ENCODE measurements around the gene CDKN2C. TPM values are rescaled to one million over a fixed set of nuclear protein-coding genes. Genes with fewer than 3 reads are reported as not detected.

Gene CDKN2C
- total RNA-seq, 1 donor from 2014 or later: 3.3 TPM

GRCh38 chr1:50976890-50977574 is 7.0 kb downstream of the CDKN2C start:
- H3K36me3 Mint-ChIP-seq (ENCODE audit: low read depth): peaks cover 2% of the 10 kb centered on the region
- peak overlapping the region; percentile 56 for H3K27ac Mint-ChIP-seq
- H3K4me1 Mint-ChIP-seq: peaks cover 22% of the 10 kb centered on the region
- ATAC-seq (ENCODE audit: low read depth) (peak; percentile 72), DNase-seq (peak; percentile 28)
- no peaks in the 10 kb centered on the region for H3K9me3 Mint-ChIP-seq
- H3K27me3 Mint-ChIP-seq: peaks cover 18% of the 10 kb centered on the region
- ChIA-PET CTCF (interaction anchor here (1.2 kb wide), 2 partner anchors 9 to 792 kb away, joined by 3 to 5 read pairs; no protein-coding TSS in a partner anchor), POLR2A (interaction anchor here (0.6 to 4.3 kb wide), 4 partner anchors 8 to 1479 kb away, joined by 4 to 35 read pairs (median 16); partner anchors contain the start of gene FAF1)
- intact Hi-C loops (cut with micrococcal nuclease): loop anchor here (1.0 to 10.0 kb wide), 3 partner anchors 8 to 1728 kb away; partner anchors contain the start of gene DMRTA2
- no peak for TF ChIP-seq CTCF (IDR thresholded peaks at IDR 0.05)
- H3K4me3 Mint-ChIP-seq: peak overlapping the region; percentile 85

GRCh38 chr1:50977575-50978143 is 7.6 kb downstream of the CDKN2C start:
- ATAC-seq (ENCODE audit: low read depth) (peak; percentile 51), DNase-seq (peak; percentile 49)
- Mint-ChIP-seq H3K4me3 (peak overlapping the region; percentile 85), H3K27ac (no peak overlapping the region), H3K36me3 (ENCODE audit: low read depth) (peaks cover 2% of the 10 kb centered on the region), H3K27me3 (peaks cover 18% of the 10 kb centered on the region), H3K4me1 (peaks cover 22% of the 10 kb centered on the region), H3K9me3 (no peaks in the 10 kb centered on the region)
- TF ChIP-seq CTCF (IDR thresholded peaks at IDR 0.05): no peak
- ChIA-PET POLR2A (interaction anchor here (0.7 to 4.3 kb wide), 3 partner anchors 9 to 598 kb away, joined by 12 to 35 read pairs (median 21); partner anchors contain the start of gene FAF1), CTCF (interaction anchor here (1.2 kb wide), 2 partner anchors 9 to 792 kb away, joined by 3 to 5 read pairs; no protein-coding TSS in a partner anchor)
- intact Hi-C loops (cut with micrococcal nuclease): loop anchor here (1.0 to 10.0 kb wide), 3 partner anchors 8 to 1727 kb away; partner anchors contain the start of gene DMRTA2

- POLR2A ChIA-PET: interaction anchor here (3.8 to 4.3 kb wide), 2 partner anchors 10 to 17 kb away, joined by 21 to 35 read pairs; partner anchors contain the start of gene FAF1
- ATAC-seq (ENCODE audit: low read depth) (peak; percentile 29), DNase-seq (peak; percentile 52)
- H3K4me1 Mint-ChIP-seq: peaks cover 22% of the 10 kb centered on the region
- H3K9me3 Mint-ChIP-seq: no peaks in the 10 kb centered on the region
- peaks cover 2% of the 10 kb centered on the region for H3K36me3 Mint-ChIP-seq (ENCODE audit: low read depth)
- H3K27me3 Mint-ChIP-seq: peaks cover 18% of the 10 kb centered on the region
- H3K4me3 Mint-ChIP-seq: peak overlapping the region; percentile 80
- no peak for TF ChIP-seq CTCF (IDR thresholded peaks at IDR 0.05)
- intact Hi-C loops (cut with micrococcal nuclease): loop anchor here (10.0 kb wide), 2 partner anchors 553 to 1727 kb away; partner anchors contain the start of gene DMRTA2
- H3K27ac Mint-ChIP-seq: peak overlapping the region; percentile 68
- CTCF ChIA-PET: interaction anchor here (1.0 to 1.2 kb wide), 3 partner anchors 10 to 791 kb away, joined by 3 to 5 read pairs (median 3); no protein-coding TSS in a partner anchor
These were observed 8.3 kb downstream of the CDKN2C start for GRCh38 chr1:50978144-50978851.

- Mint-ChIP-seq H3K27ac (peak overlapping the region; percentile 68), H3K4me3 (peak overlapping the region; percentile 80), H3K4me1 (peaks cover 22% of the 10 kb centered on the region), H3K27me3 (peaks cover 13% of the 10 kb centered on the region), H3K36me3 (ENCODE audit: low read depth) (peaks cover 2% of the 10 kb centered on the region), H3K9me3 (no peaks in the 10 kb centered on the region)
- no peak for DNase-seq
- TF ChIP-seq CTCF (IDR thresholded peaks at IDR 0.05): no peak
- POLR2A ChIA-PET: interaction anchor here (0.6 to 4.3 kb wide), 3 partner anchors 10 to 20 kb away, joined by 3 to 35 read pairs (median 21); partner anchors contain the start of gene FAF1
- ATAC-seq (ENCODE audit: low read depth): no peak
- CTCF ChIA-PET: interaction anchor here (1.0 kb wide), 1 partner anchor 10 kb away, joined by 3 read pairs; no protein-coding TSS in a partner anchor
- intact Hi-C loops (cut with micrococcal nuclease): loop anchor here (10.0 kb wide), 2 partner anchors 554 to 1726 kb away; partner anchors contain the start of gene DMRTA2
These were observed 9.1 kb downstream of the CDKN2C start for GRCh38 chr1:50978852-50979781.
